CD14-positive monocyte (primary cell): Measurements from ENCODE around the gene VSIG1. TPM values are rescaled to one million over a fixed set of nuclear protein-coding genes. Genes with fewer than 3 reads are reported as not detected.

Source experiments
- DNase-seq, 3 donors: peaks; one replicate each; pipeline ENCODE4 v3.0.0-alpha.2; 2011 to 2022
- H2AFZ ChIP-seq: 2 replicates; pipeline ENCODE4 v1.6.0; 2012; ENCODE audit warnings: mild to moderate bottlenecking, low read depth, low read length, inconsistent platforms; ENCODE audit not compliant: insufficient read depth, poor library complexity, severe bottlenecking
- H3K27ac ChIP-seq, 2 donors: 1 replicate in 1 of 2; 2 replicates in 1 of 2; pipeline ENCODE4 v1.5.1; 2012 to 2013; ENCODE audit warnings: low read length in 2 of 2, control low read depth in 1 of 2, inconsistent platforms in 1 of 2, low read depth in 1 of 2, mild to moderate bottlenecking in 1 of 2
- H3K27me3 ChIP-seq, 2 donors: one replicate each; pipeline versions ENCODE4 v1.6.0 to v1.6.1; 2011 to 2013; ENCODE audit warnings: low read length in 2 of 2; ENCODE audit not compliant: control insufficient read depth in 2 of 2, insufficient read depth in 2 of 2
- H3K36me3 ChIP-seq, 2 donors: replicated peaks in 1 of 2; 1 replicate in 1 of 2; 2 replicates in 1 of 2; pipeline versions ENCODE4 v1.5.1 to v1.6.1; 2012 to 2013; ENCODE audit warnings: low read length in 2 of 2, control low read depth in 1 of 2, inconsistent platforms in 1 of 2, mild to moderate bottlenecking in 1 of 2; ENCODE audit not compliant: insufficient read depth in 2 of 2, control insufficient read depth in 1 of 2
- H3K4me1 ChIP-seq, 2 donors: 1 replicate in 1 of 2; 2 replicates in 1 of 2; pipeline versions ENCODE4 v1.5.1 to v1.6.1; 2012 to 2013; ENCODE audit warnings: low read length in 2 of 2, control low read depth in 1 of 2, inconsistent platforms in 1 of 2, mild to moderate bottlenecking in 1 of 2, moderate library complexity in 1 of 2; ENCODE audit not compliant: insufficient read depth in 2 of 2, control insufficient read depth in 1 of 2
- H3K4me2 ChIP-seq: replicated peaks from 2 replicates; pipeline ENCODE3; 2012; ENCODE audit warnings: low read length, moderate library complexity, mild to moderate bottlenecking; ENCODE audit not compliant: poor library complexity, severe bottlenecking; ENCODE audit errors: extremely low read depth
- H3K4me3 ChIP-seq, 3 experiments: fragments of 200-600 bp in 1 of 3; sonication (generic) in 1 of 3; replicated peaks in 1 of 3; 1 replicate in 2 of 3; 2 replicates in 1 of 3; pipeline ENCODE4 v1.5.1; 2011 to 2013; ENCODE audit warnings: low read length in 3 of 3, mild to moderate bottlenecking in 3 of 3, control low read depth in 2 of 3, low read depth in 2 of 3, inconsistent platforms in 1 of 3, moderate library complexity in 1 of 3
- H3K79me2 ChIP-seq: 2 replicates; pipeline ENCODE4 v1.6.0; 2012; ENCODE audit warnings: mild to moderate bottlenecking, control low read depth, inconsistent platforms, low read length, moderate library complexity; ENCODE audit not compliant: insufficient read depth
- H3K9ac ChIP-seq: 2 replicates; pipeline ENCODE4 v1.6.0; 2017; ENCODE audit warnings: low read length, mild to moderate bottlenecking; ENCODE audit not compliant: insufficient read depth, poor library complexity, severe bottlenecking
- H3K9me3 ChIP-seq, 2 donors: replicated peaks in 1 of 2; 1 replicate in 1 of 2; 2 replicates in 1 of 2; pipeline versions ENCODE4 v1.5.1 to v1.6.1; 2012 to 2013; ENCODE audit warnings: low read length in 2 of 2, control low read depth in 1 of 2; ENCODE audit not compliant: control insufficient read depth in 1 of 2, insufficient read depth in 1 of 2
- H4K20me1 ChIP-seq: 2 replicates; pipeline ENCODE4 v1.6.0; 2012; ENCODE audit warnings: mild to moderate bottlenecking, low read length, control low read depth, moderate library complexity; ENCODE audit not compliant: insufficient read depth
- H3K27ac Mint-ChIP-seq, 7 donors: one replicate each; pipeline ENCODE4 v1.8.0; 2020; ENCODE audit warnings: mild to moderate bottlenecking in 7 of 7, mixed read lengths in 7 of 7, moderate library complexity in 6 of 7, inconsistent platforms in 2 of 7
- H3K27me3 Mint-ChIP-seq, 3 donors: one replicate each; pipeline ENCODE4 v1.8.0; 2021 to 2022; ENCODE audit warnings: low read depth in 3 of 3, mild to moderate bottlenecking in 3 of 3, mixed read lengths in 3 of 3, moderate library complexity in 3 of 3, inconsistent platforms in 1 of 3
- H3K36me3 Mint-ChIP-seq, 2 donors: one replicate each; pipeline ENCODE4 v1.8.0; 2020; ENCODE audit warnings: mixed read lengths in 2 of 2, inconsistent platforms in 1 of 2, mild to moderate bottlenecking in 1 of 2
- H3K4me1 Mint-ChIP-seq: one replicate; pipeline ENCODE4 v1.8.0; 2020; ENCODE audit warnings: mild to moderate bottlenecking, mixed read lengths
- H3K4me3 Mint-ChIP-seq, 2 donors: one replicate each; pipeline ENCODE4 v1.8.0; 2020; ENCODE audit warnings: mild to moderate bottlenecking in 2 of 2, mixed read lengths in 2 of 2, moderate library complexity in 1 of 2
- H3K9me3 Mint-ChIP-seq, 7 donors: one replicate each; pipeline ENCODE4 v1.8.0; 2020 to 2022; ENCODE audit warnings: mixed read lengths in 7 of 7, mild to moderate bottlenecking in 6 of 7, moderate library complexity in 6 of 7, inconsistent platforms in 2 of 7
- CTCF ChIP-seq: fragments of 200-600 bp; IDR thresholded peaks from one replicate; pipeline ENCODE4 v1.8.0; 2022; ENCODE audit warnings: antibody characterized with exemption, mild to moderate bottlenecking
- WGBS: methylation state at CpG from one replicate; pipeline ENCODE4 v1.1.5; 2013; ENCODE audit warnings: missing lambda C conversion rate; ENCODE audit not compliant: insufficient coverage; 5-methylcytosine and 5-hydroxymethylcytosine counted together
- intact Hi-C, 2 donors: fragments of 100-400 bp; cut with micrococcal nuclease; formaldehyde crosslinking; loops; one replicate each; pipeline versions ENCODE4 v1.15.0 to v1.15.1; 2023
- polyA plus RNA-seq, 3 donors: library from polyadenylated mRNA; depleted of rRNA in 1 of 3; unstranded in 2 of 3; stranded (reverse) in 1 of 3; fragments of 300-500 nt in 2 of 3; fragments of >200 nt in 1 of 3; fragmentation: Illumina TruSeq in 2 of 3; gene quantifications; 1 replicate in 2 of 3; 2 replicates in 1 of 3; pipeline ENCODE4 v1.2.3, GENCODE V29; 2012 to 2021

Gene VSIG1
- polyA plus RNA-seq, 3 donors, result not detected

- Histone ChIP-seq H3K36me3 (no peaks in the 10 kb centered on the region), H4K20me1 (no peaks in the 10 kb centered on the region), H2AFZ (no peak overlapping the region), H3K4me2 (no peak overlapping the region), H3K79me2 (no peaks in the 10 kb centered on the region), H3K4me3 (no peak overlapping the region), H3K9ac (no peak overlapping the region), H3K4me1 (no peaks in the 10 kb centered on the region), H3K27ac (no peak overlapping the region), H3K27me3 (peaks cover 0 to 3% of the 10 kb centered on the region in 2 donors), H3K9me3 (no peaks in the 10 kb centered on the region)
- intact Hi-C loops, result no loop called here
- TF ChIP-seq CTCF, result no peak
- H3K4me1 Mint-ChIP-seq, result no peaks in the 10 kb centered on the region
- H3K4me3 Mint-ChIP-seq, result no peak overlapping the region
- H3K27me3 Mint-ChIP-seq, result peaks cover 0 to 10% (median 2%) of the 10 kb centered on the region in 3 donors
- 33% methylated on average over 1 of the region's 1 CpG for WGBS
- no peak overlapping the region for H3K27ac Mint-ChIP-seq
- DNase-seq, result no peak
- no peaks in the 10 kb centered on the region for H3K36me3 Mint-ChIP-seq
- no peaks in the 10 kb centered on the region for H3K9me3 Mint-ChIP-seq
These were observed 23.3 kb downstream of the VSIG1 start for GRCh38 chrX:108068121-108068520.

- Histone ChIP-seq H3K36me3 (no peaks in the 10 kb centered on the region), H3K4me2 (no peak overlapping the region), H3K9me3 (no peaks in the 10 kb centered on the region)
These were observed 26.0 kb downstream of the VSIG1 start for GRCh38 chrX:108070891-108071290.

More at GRCh38 chrX:108070891-108071290, 26.0 kb downstream of the VSIG1 start:
- no peak overlapping the region for H3K4me3 ChIP-seq
- H3K27me3 ChIP-seq, result no peaks in the 10 kb centered on the region
- WGBS, result no CpG with 5 or more reads among the region's 4 CpGs
- no peak overlapping the region for H2AFZ ChIP-seq
- H3K27ac Mint-ChIP-seq, result no peak overlapping the region
- H3K27me3 Mint-ChIP-seq, result peaks cover 0 to 13% (median 2%) of the 10 kb centered on the region in 3 donors
- no peak for TF ChIP-seq CTCF
- H3K4me3 Mint-ChIP-seq, result no peak overlapping the region
- no peaks in the 10 kb centered on the region for H3K4me1 Mint-ChIP-seq
- H3K9me3 Mint-ChIP-seq, result no peaks in the 10 kb centered on the region
- no peaks in the 10 kb centered on the region for H4K20me1 ChIP-seq
- intact Hi-C loops, result no loop called here
- DNase-seq, result no peak
- no peak overlapping the region for H3K9ac ChIP-seq
- H3K36me3 Mint-ChIP-seq, result no peaks in the 10 kb centered on the region
- H3K4me1 ChIP-seq, result no peaks in the 10 kb centered on the region
- no peaks in the 10 kb centered on the region for H3K79me2 ChIP-seq
- no peak overlapping the region for H3K27ac ChIP-seq
